ENCODE results near the gene ELN.

- no peak for TF ChIP-seq NFIC (IDR thresholded peaks at IDR 0.05)
- no peak for TF ChIP-seq EP300 (IDR thresholded peaks at IDR 0.05; ENCODE audit: borderline replicate concordance)
- TF ChIP-seq, protein P1, sequence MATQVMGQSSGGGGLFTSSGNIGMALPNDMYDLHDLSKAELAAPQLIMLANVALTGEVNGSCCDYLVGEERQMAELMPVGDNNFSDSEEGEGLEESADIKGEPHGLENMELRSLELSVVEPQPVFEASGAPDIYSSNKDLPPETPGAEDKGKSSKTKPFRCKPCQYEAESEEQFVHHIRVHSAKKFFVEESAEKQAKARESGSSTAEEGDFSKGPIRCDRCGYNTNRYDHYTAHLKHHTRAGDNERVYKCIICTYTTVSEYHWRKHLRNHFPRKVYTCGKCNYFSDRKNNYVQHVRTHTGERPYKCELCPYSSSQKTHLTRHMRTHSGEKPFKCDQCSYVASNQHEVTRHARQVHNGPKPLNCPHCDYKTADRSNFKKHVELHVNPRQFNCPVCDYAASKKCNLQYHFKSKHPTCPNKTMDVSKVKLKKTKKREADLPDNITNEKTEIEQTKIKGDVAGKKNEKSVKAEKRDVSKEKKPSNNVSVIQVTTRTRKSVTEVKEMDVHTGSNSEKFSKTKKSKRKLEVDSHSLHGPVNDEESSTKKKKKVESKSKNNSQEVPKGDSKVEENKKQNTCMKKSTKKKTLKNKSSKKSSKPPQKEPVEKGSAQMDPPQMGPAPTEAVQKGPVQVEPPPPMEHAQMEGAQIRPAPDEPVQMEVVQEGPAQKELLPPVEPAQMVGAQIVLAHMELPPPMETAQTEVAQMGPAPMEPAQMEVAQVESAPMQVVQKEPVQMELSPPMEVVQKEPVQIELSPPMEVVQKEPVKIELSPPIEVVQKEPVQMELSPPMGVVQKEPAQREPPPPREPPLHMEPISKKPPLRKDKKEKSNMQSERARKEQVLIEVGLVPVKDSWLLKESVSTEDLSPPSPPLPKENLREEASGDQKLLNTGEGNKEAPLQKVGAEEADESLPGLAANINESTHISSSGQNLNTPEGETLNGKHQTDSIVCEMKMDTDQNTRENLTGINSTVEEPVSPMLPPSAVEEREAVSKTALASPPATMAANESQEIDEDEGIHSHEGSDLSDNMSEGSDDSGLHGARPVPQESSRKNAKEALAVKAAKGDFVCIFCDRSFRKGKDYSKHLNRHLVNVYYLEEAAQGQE (IDR thresholded peaks at IDR 0.05; ENCODE audit: low read depth): no peak
- TF ChIP-seq, protein P2, sequence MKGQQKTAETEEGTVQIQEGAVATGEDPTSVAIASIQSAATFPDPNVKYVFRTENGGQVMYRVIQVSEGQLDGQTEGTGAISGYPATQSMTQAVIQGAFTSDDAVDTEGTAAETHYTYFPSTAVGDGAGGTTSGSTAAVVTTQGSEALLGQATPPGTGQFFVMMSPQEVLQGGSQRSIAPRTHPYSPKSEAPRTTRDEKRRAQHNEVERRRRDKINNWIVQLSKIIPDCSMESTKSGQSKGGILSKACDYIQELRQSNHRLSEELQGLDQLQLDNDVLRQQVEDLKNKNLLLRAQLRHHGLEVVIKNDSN (IDR thresholded peaks at IDR 0.05): no peak
- TF ChIP-seq FOXM1 (IDR thresholded peaks at IDR 0.05; ENCODE audit: borderline replicate concordance, low read depth): no peak
- TF ChIP-seq ZBTB7A (IDR thresholded peaks at IDR 0.05; ENCODE audit: low read depth): no peak
- TF ChIP-seq, protein P3, sequence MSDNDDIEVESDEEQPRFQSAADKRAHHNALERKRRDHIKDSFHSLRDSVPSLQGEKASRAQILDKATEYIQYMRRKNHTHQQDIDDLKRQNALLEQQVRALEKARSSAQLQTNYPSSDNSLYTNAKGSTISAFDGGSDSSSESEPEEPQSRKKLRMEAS (IDR thresholded peaks at IDR 0.05): no peak
- no peak for TF ChIP-seq RAD21 (IDR thresholded peaks at IDR 0.05; ENCODE audit: low read depth)
- TF ChIP-seq TAF1 (IDR thresholded peaks at IDR 0.05; ENCODE audit: low read depth): no peak
- no peak for TF ChIP-seq TEAD4 (IDR thresholded peaks at IDR 0.05)
- no peak for TF ChIP-seq CREB1 (IDR thresholded peaks at IDR 0.05; ENCODE audit: low read depth)
- no peak for TF ChIP-seq CEBPB (IDR thresholded peaks at IDR 0.05)
Observed at GRCh38 chr7:74021546-74022320, 6.2 kb upstream of the ELN start.
